Measurements from ENCODE around the gene FGFRL1.

Gene FGFRL1

DNA sequence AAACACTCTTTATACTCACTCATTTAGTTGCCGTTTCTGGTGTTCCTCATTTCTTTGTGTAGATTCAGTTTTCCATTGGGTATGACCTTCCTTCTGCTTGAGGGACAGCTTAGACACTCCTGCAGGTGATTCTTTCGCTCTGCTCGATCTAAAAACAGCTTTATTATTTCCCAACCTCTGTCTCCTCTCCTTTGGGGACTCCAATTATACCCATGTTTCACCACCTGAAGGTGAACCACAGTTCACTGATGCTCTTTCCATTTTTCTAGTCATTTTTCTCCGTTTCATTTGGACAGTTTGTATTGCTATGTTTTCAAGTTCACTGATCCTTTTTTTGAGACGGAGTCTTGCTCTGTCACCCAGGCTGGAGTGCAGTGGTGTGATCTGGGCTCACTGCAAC, 4.6 kb upstream of the FGFRL1 start:
- DNase-seq (ENCODE audit: low spot score) = no peak

GRCh38 chr4:1008840-1009541, 2.4 kb upstream of the FGFRL1 start:
- no peak for DNase-seq (ENCODE audit: low spot score)

GRCh38 chr4:1009542-1010394, 1.7 kb upstream of the FGFRL1 start:
- DNase-seq (ENCODE audit: low spot score) = no peak

GRCh38 chr4:1010395-1011021, 918 bp upstream of the FGFRL1 start:
- DNase-seq (ENCODE audit: low spot score) = no peak

DNA sequence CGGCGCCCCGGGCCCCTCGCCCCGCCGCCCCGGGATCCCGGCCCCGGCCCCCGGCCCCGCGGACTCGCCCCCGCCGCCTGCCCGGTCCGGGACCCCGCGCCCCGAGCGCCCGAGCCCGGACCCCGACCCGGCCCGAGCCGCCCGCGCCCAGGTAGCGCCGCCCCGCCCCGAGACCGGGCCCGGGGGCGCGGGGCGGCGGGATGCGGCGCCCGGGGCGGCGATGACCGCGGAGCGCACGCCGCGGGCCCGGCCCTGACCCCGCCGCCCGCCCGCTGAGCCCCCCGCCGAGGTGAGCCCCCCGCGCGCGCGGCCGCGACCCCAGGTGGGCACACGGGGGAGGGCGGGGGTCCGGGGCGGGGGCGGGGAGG, 224 bp downstream of the FGFRL1 start:
- DNase-seq (ENCODE audit: low spot score) = no peak

GRCh38 chr4:1012034-1012739, 761 bp downstream of the FGFRL1 start:
- DNase-seq (ENCODE audit: low spot score) = no peak

GRCh38 chr4:1013225-1014073, 2.0 kb downstream of the FGFRL1 start:
- no peak for DNase-seq (ENCODE audit: low spot score)

DNA sequence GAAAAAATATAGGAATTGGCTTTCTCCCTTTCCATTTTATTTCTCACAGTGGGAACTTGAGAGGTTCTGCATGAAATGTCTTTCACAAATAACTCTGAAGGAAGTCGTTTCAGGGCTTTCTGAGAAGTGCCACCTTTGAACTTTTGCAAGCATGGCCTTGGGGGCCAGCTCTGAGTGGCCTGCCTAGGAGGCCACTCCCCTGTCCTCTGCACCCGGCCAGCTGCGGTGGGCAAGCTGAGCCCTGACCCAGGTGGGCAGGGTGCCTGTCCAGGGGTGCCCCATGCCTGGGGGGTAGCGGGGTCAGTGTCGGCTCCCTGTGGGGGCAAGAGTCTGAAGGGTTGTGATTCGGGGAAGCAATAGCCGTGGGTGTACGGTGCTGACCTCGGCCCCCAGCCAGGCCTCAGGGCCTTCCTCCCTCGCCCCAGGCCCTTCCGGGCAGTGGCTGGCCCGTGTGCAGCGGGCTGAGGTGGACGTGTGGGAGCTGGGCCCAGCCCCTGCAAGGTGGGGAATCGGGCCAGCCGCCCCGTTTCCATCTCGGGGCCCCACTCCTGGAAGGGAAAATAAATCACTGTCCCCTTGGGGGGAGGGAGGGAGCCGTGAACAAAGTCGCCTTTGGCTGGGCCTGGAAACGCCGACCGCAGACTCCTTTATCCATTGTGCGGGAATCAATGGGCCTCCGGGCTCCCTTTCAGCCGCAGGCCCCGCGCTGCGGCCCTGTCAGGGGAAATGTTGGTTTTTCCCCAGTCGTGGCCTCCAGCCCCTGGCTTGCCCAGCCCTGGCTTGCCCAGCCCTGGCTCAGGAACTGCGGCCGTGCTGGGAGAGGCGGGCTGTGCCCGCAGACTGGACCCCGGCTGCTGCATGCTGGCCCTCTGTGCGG, 3.1 kb downstream of the FGFRL1 start:
- DNase-seq (ENCODE audit: low spot score) = no peak

GRCh38 chr4:1015179-1015578, 3.8 kb downstream of the FGFRL1 start:
- DNase-seq (ENCODE audit: low spot score) = no peak

DNA sequence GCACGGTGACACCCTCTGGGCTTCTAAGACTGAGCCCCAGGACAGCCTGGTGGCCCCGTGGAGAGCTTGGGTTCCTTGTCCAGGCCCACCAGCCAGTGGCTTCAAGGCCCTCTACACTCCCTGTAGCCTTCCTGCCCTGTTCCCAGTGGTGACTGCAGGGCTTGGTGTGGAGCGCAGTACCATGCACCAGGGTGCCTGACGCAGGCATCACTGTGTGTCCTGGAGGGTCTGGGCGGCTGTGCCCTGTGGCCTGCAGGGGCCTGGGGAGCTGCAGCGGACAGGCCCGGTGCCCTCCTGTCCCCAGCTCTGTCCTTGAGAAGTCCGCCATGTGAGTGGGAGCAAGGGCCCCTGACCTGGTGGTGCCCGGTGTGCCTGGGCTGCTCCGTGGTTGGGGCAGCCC, 4.3 kb downstream of the FGFRL1 start:
- no peak for DNase-seq (ENCODE audit: low spot score)

DNA sequence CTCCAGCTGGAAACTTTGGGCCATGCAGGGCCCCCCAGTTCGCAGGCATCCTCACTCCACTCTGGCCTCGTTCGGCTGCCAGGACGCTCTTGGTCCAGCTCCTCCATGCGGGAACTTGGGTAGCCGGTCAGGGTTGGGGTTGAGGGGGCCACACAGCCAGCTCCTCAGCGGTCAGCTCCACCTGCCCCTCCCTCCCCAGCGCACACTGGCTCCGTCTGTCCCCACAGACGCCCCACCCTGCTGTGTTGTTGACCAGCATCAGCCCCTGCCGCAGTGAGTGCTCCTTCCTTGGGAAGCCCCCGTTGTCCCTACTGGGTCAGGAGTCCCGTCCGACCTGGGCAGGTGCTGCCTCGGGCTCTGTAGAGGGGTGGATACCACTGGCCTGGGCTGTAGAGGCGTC, 5.8 kb downstream of the FGFRL1 start:
- DNase-seq (ENCODE audit: low spot score) = no peak

- no peak for DNase-seq (ENCODE audit: low spot score)
These were observed 6.3 kb downstream of the FGFRL1 start for GRCh38 chr4:1017706-1018105.

DNA sequence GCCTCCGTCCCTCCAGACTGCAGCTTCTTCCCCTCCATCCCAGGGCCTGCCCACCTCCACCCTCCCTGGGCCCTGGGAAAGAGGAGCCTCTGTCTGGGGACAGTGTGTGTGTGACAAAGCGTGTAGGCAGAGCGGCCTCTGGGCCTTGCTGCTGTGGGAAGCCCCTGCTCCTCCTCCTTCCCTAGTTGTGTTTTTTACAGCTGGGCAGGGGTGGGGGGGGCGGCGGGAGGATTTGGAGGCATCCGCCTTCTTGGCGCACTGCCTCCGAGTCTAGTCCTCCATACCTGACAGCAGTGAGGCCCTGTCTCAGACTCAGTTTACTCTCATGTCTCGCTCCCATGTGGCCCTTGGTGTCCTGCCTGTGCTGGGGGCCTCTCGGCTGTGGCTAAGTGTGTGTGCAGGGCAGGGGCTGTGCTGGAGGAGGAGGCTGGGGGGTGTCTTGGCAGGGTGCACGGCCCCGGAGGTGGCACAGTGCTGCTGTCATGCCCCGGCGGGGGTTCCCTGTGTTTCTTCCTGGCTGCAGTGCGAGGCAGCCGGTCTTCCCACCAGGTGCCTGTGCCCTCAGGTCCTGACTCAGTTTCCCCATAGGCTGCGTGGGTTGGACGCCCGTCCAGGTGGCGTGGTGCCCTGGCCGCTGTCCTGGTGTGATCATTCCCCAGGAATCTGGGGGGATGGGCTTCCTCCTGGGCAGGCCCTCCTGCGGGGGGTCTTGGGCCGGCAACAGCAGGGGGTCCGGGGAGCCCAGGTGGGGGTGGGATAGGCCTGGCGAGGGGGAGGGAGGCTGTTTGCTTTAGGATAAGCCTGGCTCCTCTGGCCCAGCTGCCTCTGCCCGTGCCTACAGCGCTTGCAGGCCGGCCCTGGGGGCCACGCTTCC, 7.0 kb downstream of the FGFRL1 start:
- DNase-seq (ENCODE audit: low spot score) = no peak

GRCh38 chr4:1019320-1019719, 7.9 kb downstream of the FGFRL1 start:
- DNase-seq (ENCODE audit: low spot score) = no peak

DNA sequence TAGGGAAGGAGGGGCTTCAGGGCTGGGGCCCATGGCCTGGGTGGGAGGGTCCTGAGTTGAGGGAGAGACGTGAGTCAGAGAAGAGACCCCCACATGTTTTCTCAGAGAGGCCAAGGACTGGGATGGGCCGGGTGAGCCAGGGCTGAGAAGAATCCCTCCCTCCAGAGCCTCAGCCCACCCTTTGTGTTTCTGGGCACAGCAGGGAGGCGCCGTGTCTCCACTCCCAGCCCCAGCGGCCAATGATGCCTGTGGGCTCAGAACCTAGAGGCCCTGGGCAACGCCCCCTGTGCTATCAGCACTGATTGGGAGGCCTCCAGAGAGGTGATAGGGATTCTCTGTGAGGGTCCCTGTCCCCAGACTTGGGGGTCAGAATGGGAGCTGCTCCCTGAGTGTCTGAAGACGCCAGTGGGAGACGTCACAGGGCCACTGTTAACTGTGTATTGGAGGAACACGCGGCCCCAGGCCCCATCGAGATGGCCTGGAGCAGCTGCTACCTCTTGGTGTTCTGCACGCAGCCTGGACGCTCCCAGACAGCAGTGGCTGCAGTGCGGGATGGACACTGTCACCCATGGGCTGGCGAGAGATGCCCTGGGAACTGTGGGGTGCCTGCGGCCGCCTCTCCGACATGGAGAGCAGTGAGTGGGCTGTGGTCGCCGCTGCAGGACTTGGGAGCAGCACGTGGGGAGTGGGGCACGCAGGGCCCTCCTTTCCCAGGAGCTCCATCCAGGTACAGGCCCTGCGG, 8.5 kb downstream of the FGFRL1 start:
- no peak for DNase-seq (ENCODE audit: low spot score)

GRCh38 chr4:1021386-1022050, 10.1 kb downstream of the FGFRL1 start:
- no peak for DNase-seq (ENCODE audit: low spot score)

GRCh38 chr4:1022051-1022738, 10.8 kb downstream of the FGFRL1 start:
- DNase-seq (ENCODE audit: low spot score) = no peak

GRCh38 chr4:1022739-1023066, 11.3 kb downstream of the FGFRL1 start:
- DNase-seq (ENCODE audit: low spot score) = no peak

Measured in HuH-7.5 (cell line).